Testis (tissue), 2 donors: ENCODE data around the gene PDGFRA.

Source experiments
- POLR2A ChIP-seq: fragments of 450-650 bp; IDR thresholded peaks from one replicate; pipeline ENCODE4 v1.6.1; 2017; ENCODE audit warnings: antibody characterized with exemption, mild to moderate bottlenecking, moderate library complexity
- TF ChIP-seq, protein P1 (sequence below), 3 experiments: fragments of 450-650 bp in 2 of 3; fragments of 200-600 bp in 1 of 3; sonication (generic) in 1 of 3; IDR thresholded peaks; one replicate each; pipeline ENCODE4 v1.5.1; 2016 to 2019; ENCODE audit warnings: antibody characterized with exemption in 3 of 3, mild to moderate bottlenecking in 2 of 3, moderate library complexity in 1 of 3

DNA sequence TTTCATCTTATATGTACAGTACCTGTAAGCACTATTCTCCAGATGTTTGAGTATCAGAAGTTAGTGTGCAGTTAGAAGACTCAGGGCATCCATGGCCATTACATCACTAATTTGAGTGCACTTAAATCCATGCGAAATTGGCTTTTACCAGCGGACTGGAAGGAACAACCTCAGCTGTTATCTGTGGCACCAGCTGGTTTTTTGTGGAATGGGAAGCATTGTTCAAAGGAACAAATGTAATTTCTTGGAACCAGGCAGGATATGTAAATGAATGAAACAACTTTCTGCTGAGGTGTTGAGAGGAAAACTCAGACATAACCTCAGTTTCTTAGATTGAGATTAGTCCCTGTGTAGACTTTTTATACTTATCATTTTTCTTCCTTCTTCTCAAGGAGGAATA, 60.2 kb downstream of the PDGFRA start:
- TF ChIP-seq, protein P1, sequence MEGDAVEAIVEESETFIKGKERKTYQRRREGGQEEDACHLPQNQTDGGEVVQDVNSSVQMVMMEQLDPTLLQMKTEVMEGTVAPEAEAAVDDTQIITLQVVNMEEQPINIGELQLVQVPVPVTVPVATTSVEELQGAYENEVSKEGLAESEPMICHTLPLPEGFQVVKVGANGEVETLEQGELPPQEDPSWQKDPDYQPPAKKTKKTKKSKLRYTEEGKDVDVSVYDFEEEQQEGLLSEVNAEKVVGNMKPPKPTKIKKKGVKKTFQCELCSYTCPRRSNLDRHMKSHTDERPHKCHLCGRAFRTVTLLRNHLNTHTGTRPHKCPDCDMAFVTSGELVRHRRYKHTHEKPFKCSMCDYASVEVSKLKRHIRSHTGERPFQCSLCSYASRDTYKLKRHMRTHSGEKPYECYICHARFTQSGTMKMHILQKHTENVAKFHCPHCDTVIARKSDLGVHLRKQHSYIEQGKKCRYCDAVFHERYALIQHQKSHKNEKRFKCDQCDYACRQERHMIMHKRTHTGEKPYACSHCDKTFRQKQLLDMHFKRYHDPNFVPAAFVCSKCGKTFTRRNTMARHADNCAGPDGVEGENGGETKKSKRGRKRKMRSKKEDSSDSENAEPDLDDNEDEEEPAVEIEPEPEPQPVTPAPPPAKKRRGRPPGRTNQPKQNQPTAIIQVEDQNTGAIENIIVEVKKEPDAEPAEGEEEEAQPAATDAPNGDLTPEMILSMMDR (IDR thresholded peaks at IDR 0.05) = no peak
- TF ChIP-seq POLR2A = no peak
